NCI-H1048 (cell line): ENCODE results near the gene TSHZ2.
"Not testable (repeated sequence)": the region's sequence is repeated elsewhere in the genome, so short reads cannot be mapped to it uniquely, and the experiment has no call there.

ENCODE experiments used
- DNase-seq: peaks from one replicate; lab custom pipeline; 2025; lab: John Stamatoyannopoulos, UW

TSHZ2 gene

GRCh38 chr20:53513489-53514298, 541.5 kb downstream of the TSHZ2 start:
- DNase-seq, result no peak

- DNase-seq, result no peak
Observed at GRCh38 chr20:53515749-53516148, 543.6 kb downstream of the TSHZ2 start.

GRCh38 chr20:53517146-53517545, 545.0 kb downstream of the TSHZ2 start:
- DNase-seq, result no peak

- not testable (repeated sequence) for DNase-seq
Observed at GRCh38 chr20:53521421-53521820, 549.3 kb downstream of the TSHZ2 start.

GRCh38 chr20:53522026-53522425, 549.9 kb downstream of the TSHZ2 start:
- no peak for DNase-seq

- DNase-seq, result no peak
Observed at GRCh38 chr20:53522696-53523095, 550.5 kb downstream of the TSHZ2 start.

- DNase-seq, result not testable (repeated sequence)
Observed at GRCh38 chr20:53523615-53524014, 551.5 kb downstream of the TSHZ2 start.

GRCh38 chr20:53524589-53525312, 552.6 kb downstream of the TSHZ2 start:
- no peak for DNase-seq

GRCh38 chr20:53527196-53527595, 555.0 kb downstream of the TSHZ2 start:
- DNase-seq, result no peak

GRCh38 chr20:53529658-53530057, 557.5 kb downstream of the TSHZ2 start:
- DNase-seq, result no peak

GRCh38 chr20:53530440-53530839, 558.3 kb downstream of the TSHZ2 start:
- DNase-seq, result no peak

GRCh38 chr20:53532654-53533312, 560.6 kb downstream of the TSHZ2 start:
- DNase-seq, result not testable (repeated sequence)

GRCh38 chr20:53533500-53533899, 561.3 kb downstream of the TSHZ2 start:
- DNase-seq, result no peak

GRCh38 chr20:53534037-53534436, 561.9 kb downstream of the TSHZ2 start:
- DNase-seq, result no peak

- DNase-seq, result no peak
Observed at GRCh38 chr20:53535878-53536277, 563.7 kb downstream of the TSHZ2 start.

GRCh38 chr20:53536382-53536781, 564.2 kb downstream of the TSHZ2 start:
- not testable (repeated sequence) for DNase-seq

GRCh38 chr20:53539516-53539915, 567.4 kb downstream of the TSHZ2 start:
- no peak for DNase-seq
